GM18498 (cell line): ENCODE data around the gene CRK.
"Not testable (repeated sequence)": the region's sequence is repeated elsewhere in the genome, so short reads cannot be mapped to it uniquely, and the experiment has no call there.

ENCODE experiments used
- ATAC-seq: cut with Tn5 transposase; IDR thresholded peaks from one replicate; pipeline ENCODE4 v1.9.1; 2021; ENCODE audit warnings: mild to moderate bottlenecking, moderate library complexity; ENCODE audit not compliant: unreplicated experiment

Gene CRK

GRCh38 chr17:1431631-1432104 is 24.4 kb downstream of the CRK start:
- no peak for ATAC-seq

GRCh38 chr17:1423456-1424135 is 32.4 kb downstream of the CRK start:
- no peak for ATAC-seq

- no peak for ATAC-seq
These were observed 33.1 kb downstream of the CRK start for GRCh38 chr17:1422885-1423284.

- ATAC-seq, result no peak
These were observed 34.6 kb downstream of the CRK start for GRCh38 chr17:1421470-1421869.

GRCh38 chr17:1420981-1421380 is 35.1 kb downstream of the CRK start:
- no peak for ATAC-seq

- ATAC-seq, result no peak
These were observed 35.9 kb downstream of the CRK start for GRCh38 chr17:1420163-1420562.

GRCh38 chr17:1418476-1418875 is 37.6 kb downstream of the CRK start:
- ATAC-seq, result not testable (repeated sequence)

GRCh38 chr17:1416414-1416813 is 39.6 kb downstream of the CRK start:
- ATAC-seq, result no peak

- no peak for ATAC-seq
These were observed 41.4 kb downstream of the CRK start for GRCh38 chr17:1414634-1415033.

GRCh38 chr17:1414001-1414574 is 41.9 kb downstream of the CRK start:
- ATAC-seq, result no peak

GRCh38 chr17:1413281-1413791 is 42.7 kb downstream of the CRK start:
- no peak for ATAC-seq

- no peak for ATAC-seq
These were observed 43.6 kb downstream of the CRK start for GRCh38 chr17:1412185-1413110.

GRCh38 chr17:1402262-1402586 is 53.8 kb downstream of the CRK start:
- ATAC-seq, result no peak

GRCh38 chr17:1399679-1400512 is 56.1 kb downstream of the CRK start, which contains the start of gene YWHAE:
YWHAE (minus strand) TSS chr17:1400222; CDS start chr17:1400110, 112 bp downstream.
- peak; percentile 95 for ATAC-seq

GRCh38 chr17:1398931-1399678 is 56.9 kb downstream of the CRK start:
- peak; percentile 15 for ATAC-seq

- no peak for ATAC-seq
These were observed 58.0 kb downstream of the CRK start for GRCh38 chr17:1398028-1398427.

- ATAC-seq, result not testable (repeated sequence)
These were observed 60.0 kb downstream of the CRK start for GRCh38 chr17:1395876-1396665.

- no peak for ATAC-seq
These were observed 64.5 kb downstream of the CRK start for GRCh38 chr17:1391577-1391976.
